Thoracic aorta (tissue), 2 donors: ENCODE measurements around the gene EPS8L2. TPM values are rescaled to one million over a fixed set of nuclear protein-coding genes. Genes with fewer than 3 reads are reported as not detected.

Experiments
- ATAC-seq: fragments of 150-250 bp; one replicate; pipeline ENCODE4 v1.8.0; 2017; ENCODE audit warnings: low read depth; ENCODE audit not compliant: insufficient number of reproducible peaks, low FRiP score
- DNase-seq: peaks from one replicate; pipeline ENCODE4 v3.0.0-alpha.2; 2020; ENCODE audit warnings: low spot score
- H3K27ac ChIP-seq, 2 donors: fragments of 200-600 bp; sonication (generic); 1 replicate in 1 of 2; 2 replicates in 1 of 2; pipeline ENCODE4 v1.5.1; 2016; ENCODE audit warnings: mild to moderate bottlenecking in 2 of 2, moderate library complexity in 2 of 2
- H3K27me3 ChIP-seq: fragments of 200-600 bp; sonication (generic); replicated peaks from 2 replicates; pipeline ENCODE4 v1.6.0; 2016; ENCODE audit warnings: mild to moderate bottlenecking; ENCODE audit not compliant: insufficient read depth
- H3K36me3 ChIP-seq: fragments of 200-600 bp; sonication (generic); one replicate; pipeline ENCODE4 v1.5.1; 2016
- H3K4me1 ChIP-seq, 2 donors: fragments of 200-600 bp; sonication (generic); 1 replicate in 1 of 2; 2 replicates in 1 of 2; pipeline versions ENCODE4 v1.5.1 to v1.6.0; 2016; ENCODE audit warnings: low read depth in 2 of 2, mild to moderate bottlenecking in 1 of 2; ENCODE audit not compliant: control insufficient read depth in 1 of 2
- H3K4me3 ChIP-seq: fragments of 200-600 bp; sonication (generic); 2 replicates; pipeline ENCODE4 v1.5.1; 2016; ENCODE audit warnings: mild to moderate bottlenecking
- H3K9me3 ChIP-seq: fragments of 200-600 bp; sonication (generic); 2 replicates; pipeline ENCODE4 v1.5.1; 2016
- CTCF ChIP-seq: fragments of 200-600 bp; sonication (generic); IDR thresholded peaks from one replicate; pipeline ENCODE4 v1.5.1; 2019; ENCODE audit warnings: antibody characterized with exemption
- total RNA-seq, 2 donors: library from RNA; depleted of rRNA; stranded (reverse); fragments of >200 nt; gene quantifications; one replicate each; pipeline versions ENCODE4 v1.1.0 to v1.2.3, GENCODE V29; 2016

The EPS8L2 gene
- total RNA-seq, 2 donors from 2014 or later: 39.6 to 75.9 TPM

- DNase-seq: no peak
- Histone ChIP-seq H3K27ac (no peak overlapping the region), H3K4me1 (peaks cover 9 to 37% of the 10 kb centered on the region in 2 donors), H3K27me3 (no peaks in the 10 kb centered on the region), H3K4me3 (no peak overlapping the region), H3K36me3 (no peaks in the 10 kb centered on the region), H3K9me3 (no peaks in the 10 kb centered on the region)
- no peak for ATAC-seq
- no peak for TF ChIP-seq CTCF
Observed at GRCh38 chr11:709109-709997, 3.3 kb downstream of the EPS8L2 start.

- Histone ChIP-seq H3K4me1 (no peaks in the 10 kb centered on the region), H3K9me3 (no peaks in the 10 kb centered on the region), H3K36me3 (no peaks in the 10 kb centered on the region), H3K4me3 (no peak overlapping the region), H3K27me3 (no peaks in the 10 kb centered on the region), H3K27ac (no peak overlapping the region)
- DNase-seq (no peak), ATAC-seq (no peak)
- TF ChIP-seq CTCF: no peak
Observed at GRCh38 chr11:714436-714835, 8.4 kb downstream of the EPS8L2 start.

GRCh38 chr11:719214-720016 lies 13.4 kb downstream of the EPS8L2 start:
- H3K27ac ChIP-seq: no peak overlapping the region
- H3K9me3 ChIP-seq: no peaks in the 10 kb centered on the region
- no peaks in the 10 kb centered on the region for H3K27me3 ChIP-seq
- H3K36me3 ChIP-seq: no peaks in the 10 kb centered on the region
- H3K4me3 ChIP-seq: no peak overlapping the region
- TF ChIP-seq CTCF: no peak
- DNase-seq (no peak), ATAC-seq (no peak)
- peaks cover 4 to 8% of the 10 kb centered on the region in 2 donors for H3K4me1 ChIP-seq

- H3K27ac ChIP-seq: no peak overlapping the region
- no peaks in the 10 kb centered on the region for H3K27me3 ChIP-seq
- no peak for TF ChIP-seq CTCF
- H3K4me3 ChIP-seq: peak overlapping the region; percentile 61
- H3K36me3 ChIP-seq: no peaks in the 10 kb centered on the region
- no peak for ATAC-seq
- peaks cover 4 to 8% of the 10 kb centered on the region in 2 donors for H3K4me1 ChIP-seq
- no peak for DNase-seq
- H3K9me3 ChIP-seq: no peaks in the 10 kb centered on the region
Observed at GRCh38 chr11:720017-720641, 14.1 kb downstream of the EPS8L2 start.
